OCI-LY1 (cell line): ENCODE results near the gene PLXNA2.

ENCODE experiments used
- CTCF ChIP-seq: fragments of 200-600 bp; sonication (generic), shearing (Covaris generic); IDR thresholded peaks from 2 replicates; pipeline ENCODE4 v1.5.1; 2017; ENCODE audit warnings: mild to moderate bottlenecking, antibody characterized with exemption, low read length, moderate library complexity, mixed read lengths
- EZH2 ChIP-seq: fragments of 200-600 bp; sonication (generic), shearing (Covaris generic); IDR thresholded peaks from 2 replicates; pipeline ENCODE4 v1.8.0; 2017; ENCODE audit warnings: borderline replicate concordance, mixed run types, mild to moderate bottlenecking, antibody characterized with exemption, low read length, moderate library complexity, mixed read lengths

DNA sequence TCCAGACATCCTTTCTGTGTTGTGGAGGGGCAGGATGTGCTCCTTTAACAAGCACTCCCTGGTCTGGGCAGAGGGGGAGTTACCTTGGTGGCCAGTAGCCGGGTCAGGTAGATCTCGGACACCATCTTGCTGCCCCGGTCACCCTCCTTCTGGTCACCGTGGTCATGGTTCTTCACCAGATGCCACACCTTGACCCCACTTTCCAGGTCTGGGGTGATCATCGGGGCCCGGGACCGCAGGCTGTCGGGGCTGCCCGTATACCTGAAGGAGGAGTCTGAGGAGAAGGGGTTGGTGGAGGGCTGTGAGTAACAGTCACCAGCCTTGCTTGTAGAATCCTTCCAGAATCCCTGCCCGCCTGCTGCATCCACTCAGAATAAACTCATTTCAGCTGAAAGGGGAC lies 210.9 kb downstream of the PLXNA2 start:
- no peak for TF ChIP-seq CTCF
- TF ChIP-seq EZH2, result no peak
